ENCODE data around the gene PARD3B.

GRCh38 chr2:205565142-205565522 is 1019.9 kb downstream of the PARD3B start:
- TF ChIP-seq EZH2 (IDR thresholded peaks at IDR 0.05; ENCODE audit: low read depth, low read length, severe bottlenecking) (no peak), SAP30 (IDR thresholded peaks at IDR 0.05; ENCODE audit: insufficient read depth, insufficient replicate concordance, low read length) (no peak), BRCA1 (IDR thresholded peaks at IDR 0.05; ENCODE audit: low read depth, low read length) (no peak), CBX8 (IDR thresholded peaks at IDR 0.05; ENCODE audit: borderline replicate concordance, low read depth, low read length) (no peak), GABPA (IDR thresholded peaks at IDR 0.05; ENCODE audit: borderline replicate concordance, insufficient read depth, low read length) (no peak)

Data from H1 (cell line).